ENCODE measurements around the gene ELP4.

DNA sequence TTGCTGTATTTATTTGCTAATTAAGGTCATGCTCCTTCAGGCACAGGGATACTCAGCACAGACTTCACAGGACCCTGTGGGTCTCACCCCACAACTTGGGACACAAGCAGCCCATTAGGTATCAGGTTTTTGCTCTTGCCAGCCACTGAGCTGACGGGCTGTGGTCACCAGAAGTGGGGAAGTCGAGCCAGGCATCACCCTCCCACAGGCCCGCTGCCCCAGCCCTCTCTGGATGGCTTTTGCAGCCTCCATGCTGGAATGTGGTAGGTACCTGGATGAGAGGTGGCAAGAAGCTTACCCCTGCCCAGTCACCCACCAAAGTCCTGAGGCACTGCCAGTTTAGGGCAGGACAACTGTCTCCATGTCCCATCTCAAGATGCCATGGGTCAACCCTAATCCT is 213.2 kb downstream of the ELP4 start:
- TF ChIP-seq EZH2 (IDR thresholded peaks at IDR 0.05; ENCODE audit: low read length, unreplicated experiment) (no peak), CTCF (conservative IDR thresholded peaks at IDR 0.05; ENCODE audit: low read depth, low read length) (no peak)

All from PC-3 (cell line).